Measurements from ENCODE around the gene MLF2.

The MLF2 gene

DNA sequence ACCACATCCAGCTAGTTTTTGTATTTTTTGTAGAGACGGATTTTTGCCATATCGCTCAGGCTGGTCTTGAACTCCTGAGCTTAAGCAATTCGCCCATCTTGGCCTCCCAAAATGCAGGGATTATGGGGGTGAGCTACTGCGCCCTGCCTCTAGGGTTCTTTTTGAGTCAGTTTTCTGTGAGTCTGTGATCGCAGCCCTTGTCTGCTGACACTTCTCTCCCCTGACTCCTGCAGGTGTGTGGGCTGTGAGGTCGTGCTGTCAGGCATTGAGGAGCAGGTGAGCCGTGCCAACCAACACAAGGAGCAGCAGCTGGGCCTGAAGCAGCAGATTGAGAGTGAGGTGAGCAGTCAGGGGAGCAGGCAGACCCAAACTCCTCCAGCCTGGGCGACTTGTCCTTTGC lies 22.8 kb downstream of the MLF2 start:
- ATAC-seq = no peak
- TF ChIP-seq ZC3H10 (CRISPR knock-in tag; IDR thresholded peaks at IDR 0.05) = no peak
- no peak for TF ChIP-seq ESRRG (CRISPR knock-in tag; IDR thresholded peaks at IDR 0.05)
- no peak for TF ChIP-seq CREB5 (CRISPR knock-in tag; IDR thresholded peaks at IDR 0.05; ENCODE audit: low read depth)
- TF ChIP-seq ZNF565 (CRISPR knock-in tag; conservative IDR thresholded peaks at IDR 0.05; ENCODE audit: low read depth) = no peak
- TF ChIP-seq, protein P1, sequence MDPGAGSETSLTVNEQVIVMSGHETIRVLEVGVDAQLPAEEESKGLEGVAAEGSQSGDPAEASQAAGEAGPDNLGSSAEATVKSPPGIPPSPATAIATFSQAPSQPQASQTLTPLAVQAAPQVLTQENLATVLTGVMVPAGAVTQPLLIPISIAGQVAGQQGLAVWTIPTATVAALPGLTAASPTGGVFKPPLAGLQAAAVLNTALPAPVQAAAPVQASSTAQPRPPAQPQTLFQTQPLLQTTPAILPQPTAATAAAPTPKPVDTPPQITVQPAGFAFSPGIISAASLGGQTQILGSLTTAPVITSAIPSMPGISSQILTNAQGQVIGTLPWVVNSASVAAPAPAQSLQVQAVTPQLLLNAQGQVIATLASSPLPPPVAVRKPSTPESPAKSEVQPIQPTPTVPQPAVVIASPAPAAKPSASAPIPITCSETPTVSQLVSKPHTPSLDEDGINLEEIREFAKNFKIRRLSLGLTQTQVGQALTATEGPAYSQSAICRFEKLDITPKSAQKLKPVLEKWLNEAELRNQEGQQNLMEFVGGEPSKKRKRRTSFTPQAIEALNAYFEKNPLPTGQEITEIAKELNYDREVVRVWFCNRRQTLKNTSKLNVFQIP (CRISPR knock-in tag; IDR thresholded peaks at IDR 0.05; ENCODE audit: borderline replicate concordance, low read depth) = no peak
- no peak for TF ChIP-seq BACH2 (CRISPR knock-in tag; IDR thresholded peaks at IDR 0.05; ENCODE audit: borderline replicate concordance)
- TF ChIP-seq PATZ1 (CRISPR knock-in tag; IDR thresholded peaks at IDR 0.05; ENCODE audit: borderline replicate concordance) = no peak
- TF ChIP-seq TCF4 (CRISPR knock-in tag; IDR thresholded peaks at IDR 0.05; ENCODE audit: borderline replicate concordance) = no peak
- TF ChIP-seq TOX (CRISPR knock-in tag; IDR thresholded peaks at IDR 0.05; ENCODE audit: borderline replicate concordance) = no peak
- TF ChIP-seq RARB (CRISPR knock-in tag; IDR thresholded peaks at IDR 0.05) = no peak
- TF ChIP-seq, protein P2, sequence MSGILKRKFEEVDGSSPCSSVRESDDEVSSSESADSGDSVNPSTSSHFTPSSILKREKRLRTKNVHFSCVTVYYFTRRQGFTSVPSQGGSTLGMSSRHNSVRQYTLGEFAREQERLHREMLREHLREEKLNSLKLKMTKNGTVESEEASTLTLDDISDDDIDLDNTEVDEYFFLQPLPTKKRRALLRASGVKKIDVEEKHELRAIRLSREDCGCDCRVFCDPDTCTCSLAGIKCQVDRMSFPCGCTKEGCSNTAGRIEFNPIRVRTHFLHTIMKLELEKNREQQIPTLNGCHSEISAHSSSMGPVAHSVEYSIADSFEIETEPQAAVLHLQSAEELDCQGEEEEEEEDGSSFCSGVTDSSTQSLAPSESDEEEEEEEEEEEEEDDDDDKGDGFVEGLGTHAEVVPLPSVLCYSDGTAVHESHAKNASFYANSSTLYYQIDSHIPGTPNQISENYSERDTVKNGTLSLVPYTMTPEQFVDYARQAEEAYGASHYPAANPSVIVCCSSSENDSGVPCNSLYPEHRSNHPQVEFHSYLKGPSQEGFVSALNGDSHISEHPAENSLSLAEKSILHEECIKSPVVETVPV (CRISPR knock-in tag; IDR thresholded peaks at IDR 0.05) = no peak
- no peak for TF ChIP-seq ARNTL (CRISPR knock-in tag; IDR thresholded peaks at IDR 0.05; ENCODE audit: borderline replicate concordance, low read depth)
- no peak for TF ChIP-seq SNAI2 (CRISPR knock-in tag; IDR thresholded peaks at IDR 0.05)
- TF ChIP-seq ISL1 (CRISPR knock-in tag; IDR thresholded peaks at IDR 0.05) = no peak
- no peak for TF ChIP-seq ZFP30 (CRISPR knock-in tag; IDR thresholded peaks at IDR 0.05)
- TF ChIP-seq CSDC2 (CRISPR knock-in tag; IDR thresholded peaks at IDR 0.05) = no peak

- TF ChIP-seq, protein P3, sequence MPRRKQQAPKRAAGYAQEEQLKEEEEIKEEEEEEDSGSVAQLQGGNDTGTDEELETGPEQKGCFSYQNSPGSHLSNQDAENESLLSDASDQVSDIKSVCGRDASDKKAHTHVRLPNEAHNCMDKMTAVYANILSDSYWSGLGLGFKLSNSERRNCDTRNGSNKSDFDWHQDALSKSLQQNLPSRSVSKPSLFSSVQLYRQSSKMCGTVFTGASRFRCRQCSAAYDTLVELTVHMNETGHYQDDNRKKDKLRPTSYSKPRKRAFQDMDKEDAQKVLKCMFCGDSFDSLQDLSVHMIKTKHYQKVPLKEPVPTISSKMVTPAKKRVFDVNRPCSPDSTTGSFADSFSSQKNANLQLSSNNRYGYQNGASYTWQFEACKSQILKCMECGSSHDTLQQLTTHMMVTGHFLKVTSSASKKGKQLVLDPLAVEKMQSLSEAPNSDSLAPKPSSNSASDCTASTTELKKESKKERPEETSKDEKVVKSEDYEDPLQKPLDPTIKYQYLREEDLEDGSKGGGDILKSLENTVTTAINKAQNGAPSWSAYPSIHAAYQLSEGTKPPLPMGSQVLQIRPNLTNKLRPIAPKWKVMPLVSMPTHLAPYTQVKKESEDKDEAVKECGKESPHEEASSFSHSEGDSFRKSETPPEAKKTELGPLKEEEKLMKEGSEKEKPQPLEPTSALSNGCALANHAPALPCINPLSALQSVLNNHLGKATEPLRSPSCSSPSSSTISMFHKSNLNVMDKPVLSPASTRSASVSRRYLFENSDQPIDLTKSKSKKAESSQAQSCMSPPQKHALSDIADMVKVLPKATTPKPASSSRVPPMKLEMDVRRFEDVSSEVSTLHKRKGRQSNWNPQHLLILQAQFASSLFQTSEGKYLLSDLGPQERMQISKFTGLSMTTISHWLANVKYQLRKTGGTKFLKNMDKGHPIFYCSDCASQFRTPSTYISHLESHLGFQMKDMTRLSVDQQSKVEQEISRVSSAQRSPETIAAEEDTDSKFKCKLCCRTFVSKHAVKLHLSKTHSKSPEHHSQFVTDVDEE (CRISPR knock-in tag; IDR thresholded peaks at IDR 0.05) = no peak
- no peak for TF ChIP-seq ESRRG (CRISPR knock-in tag; IDR thresholded peaks at IDR 0.05)
- no peak for TF ChIP-seq CSDC2 (CRISPR knock-in tag; IDR thresholded peaks at IDR 0.05)
- no peak for TF ChIP-seq ZNF565 (CRISPR knock-in tag; conservative IDR thresholded peaks at IDR 0.05; ENCODE audit: low read depth)
- TF ChIP-seq ZC3H10 (CRISPR knock-in tag; IDR thresholded peaks at IDR 0.05) = no peak
- no peak for TF ChIP-seq ISL1 (CRISPR knock-in tag; IDR thresholded peaks at IDR 0.05)
- no peak for TF ChIP-seq PPARA (CRISPR knock-in tag; IDR thresholded peaks at IDR 0.05; ENCODE audit: borderline replicate concordance)
- TF ChIP-seq ZFP3 (CRISPR knock-in tag; IDR thresholded peaks at IDR 0.05) = no peak
- no peak for TF ChIP-seq ZNF70 (CRISPR knock-in tag; IDR thresholded peaks at IDR 0.05)
- no peak for TF ChIP-seq GLIS3 (CRISPR knock-in tag; IDR thresholded peaks at IDR 0.05)
- no peak for TF ChIP-seq BACH2 (CRISPR knock-in tag; IDR thresholded peaks at IDR 0.05; ENCODE audit: borderline replicate concordance)
- no peak for TF ChIP-seq CREB5 (CRISPR knock-in tag; IDR thresholded peaks at IDR 0.05; ENCODE audit: low read depth)
- TF ChIP-seq OSR1 (CRISPR knock-in tag; IDR thresholded peaks at IDR 0.05) = no peak
- TF ChIP-seq, protein P2 (CRISPR knock-in tag; IDR thresholded peaks at IDR 0.05) = no peak
- TF ChIP-seq ARNTL (CRISPR knock-in tag; IDR thresholded peaks at IDR 0.05; ENCODE audit: borderline replicate concordance, low read depth) = no peak
- no peak for TF ChIP-seq TOX (CRISPR knock-in tag; IDR thresholded peaks at IDR 0.05; ENCODE audit: borderline replicate concordance)
- no peak for TF ChIP-seq SNAI2 (CRISPR knock-in tag; IDR thresholded peaks at IDR 0.05)
- no peak for TF ChIP-seq PATZ1 (CRISPR knock-in tag; IDR thresholded peaks at IDR 0.05; ENCODE audit: borderline replicate concordance)
- no peak for ATAC-seq
Measured at GRCh38 chr12:6729186-6729585, 23.8 kb downstream of the MLF2 start.
